DOHH2 (cell line): ENCODE data around the gene ABHD4.
A peak's percentile ranks its signal among the peaks of the same experiment; 100 is the strongest.

ENCODE experiments used
- H3F3A ChIP-seq: fragments of 200-600 bp; sonication (generic), shearing (Covaris generic); 2 replicates; pipeline ENCODE4 v1.6.0; 2016; ENCODE audit warnings: antibody characterized with exemption, mild to moderate bottlenecking; ENCODE audit not compliant: control insufficient read depth, insufficient read depth
- H3K27ac ChIP-seq: fragments of 200-600 bp; sonication (generic); 2 replicates; pipeline ENCODE4 v1.5.1; 2014; ENCODE audit warnings: low read depth, mild to moderate bottlenecking, low read length, moderate library complexity
- H3K27me3 ChIP-seq: fragments of 200-600 bp; sonication (generic); 2 replicates; pipeline ENCODE4 v1.6.1; 2014; ENCODE audit warnings: mild to moderate bottlenecking, low read length, mixed read lengths; ENCODE audit not compliant: control insufficient read depth
- H3K36me3 ChIP-seq: fragments of 200-600 bp; sonication (generic); 2 replicates; pipeline ENCODE4 v1.6.1; 2014; ENCODE audit warnings: mild to moderate bottlenecking, low read length, moderate library complexity, mixed read lengths; ENCODE audit not compliant: control insufficient read depth
- H3K4me1 ChIP-seq: fragments of 200-600 bp; sonication (generic); 2 replicates; pipeline ENCODE4 v1.6.1; 2014; ENCODE audit warnings: mild to moderate bottlenecking, low read length, mixed read lengths; ENCODE audit not compliant: control insufficient read depth
- H3K4me2 ChIP-seq: fragments of 200-600 bp; sonication (generic); 2 replicates; pipeline ENCODE4 v1.6.0; 2014; ENCODE audit warnings: mild to moderate bottlenecking, low read length, moderate library complexity
- H3K4me3 ChIP-seq: fragments of 200-600 bp; sonication (generic); 2 replicates; pipeline ENCODE4 v1.5.1; 2014; ENCODE audit warnings: mild to moderate bottlenecking, low read length, mixed read lengths
- H3K79me2 ChIP-seq: fragments of 200-600 bp; sonication (generic); 2 replicates; pipeline ENCODE4 v1.6.1; 2014; ENCODE audit warnings: mild to moderate bottlenecking, low read length, mixed read lengths; ENCODE audit not compliant: control insufficient read depth
- H3K9me2 ChIP-seq: fragments of 200-600 bp; sonication (generic); replicated peaks from 2 replicates; pipeline ENCODE4 v1.6.1; 2014; ENCODE audit warnings: mild to moderate bottlenecking, low read length, mixed read lengths; ENCODE audit not compliant: control insufficient read depth
- H3K9me3 ChIP-seq: fragments of 200-600 bp; sonication (generic); 2 replicates; pipeline ENCODE4 v1.6.1; 2014; ENCODE audit warnings: antibody characterized with exemption, low read length, mixed read lengths; ENCODE audit not compliant: control insufficient read depth, insufficient read depth
- H4K20me1 ChIP-seq: fragments of 200-600 bp; sonication (generic); 2 replicates; pipeline ENCODE4 v1.6.0; 2014; ENCODE audit warnings: low read depth, mild to moderate bottlenecking, antibody characterized with exemption, low read length, moderate library complexity; ENCODE audit not compliant: control insufficient read depth, insufficient read depth
- CTCF ChIP-seq: fragments of 200-600 bp; sonication (generic); IDR thresholded peaks from one replicate; pipeline ENCODE4 v1.5.1; 2014; ENCODE audit warnings: antibody characterized with exemption, mild to moderate bottlenecking, low read depth, low read length; ENCODE audit not compliant: poor library complexity, severe bottlenecking
- EZH2phosphoT487 ChIP-seq: fragments of 200-600 bp; sonication (generic); IDR thresholded peaks from 2 replicates; pipeline ENCODE4 v1.6.1; 2017; ENCODE audit warnings: borderline replicate concordance, mild to moderate bottlenecking, antibody characterized with exemption, low read length, moderate library complexity, mixed read lengths

Gene ABHD4

GRCh38 chr14:22598896-22599244 lies 770 bp downstream of the ABHD4 start:
- H3K9me2 ChIP-seq: no peaks in the 10 kb centered on the region
- H3K27ac ChIP-seq: no peak overlapping the region
- peak overlapping the region; percentile 77 for H3K4me3 ChIP-seq
- peaks cover 47% of the 10 kb centered on the region for H3K27me3 ChIP-seq
- TF ChIP-seq CTCF: no peak
- no peak for TF ChIP-seq EZH2phosphoT487
- H3F3A ChIP-seq: no peaks in the 10 kb centered on the region
- no peaks in the 10 kb centered on the region for H3K9me3 ChIP-seq
- H3K79me2 ChIP-seq: no peaks in the 10 kb centered on the region
- peak overlapping the region; percentile 87 for H3K4me2 ChIP-seq
- H3K4me1 ChIP-seq: peaks cover 28% of the 10 kb centered on the region
- H3K36me3 ChIP-seq: no peaks in the 10 kb centered on the region
- H4K20me1 ChIP-seq: no peaks in the 10 kb centered on the region

- Histone ChIP-seq H3F3A (no peaks in the 10 kb centered on the region), H3K27ac (no peak overlapping the region), H3K36me3 (no peaks in the 10 kb centered on the region), H3K27me3 (peaks cover 45% of the 10 kb centered on the region), H3K9me3 (no peaks in the 10 kb centered on the region), H3K4me3 (no peak overlapping the region), H3K9me2 (no peaks in the 10 kb centered on the region), H4K20me1 (no peaks in the 10 kb centered on the region), H3K79me2 (no peaks in the 10 kb centered on the region), H3K4me1 (peaks cover 28% of the 10 kb centered on the region), H3K4me2 (no peak overlapping the region)
- no peak for TF ChIP-seq EZH2phosphoT487
- no peak for TF ChIP-seq CTCF
These were observed 1.2 kb downstream of the ABHD4 start for GRCh38 chr14:22599349-22599748.

GRCh38 chr14:22600027-22600426 lies 1.9 kb downstream of the ABHD4 start:
- H3K27ac ChIP-seq: no peak overlapping the region
- H3K4me3 ChIP-seq: no peak overlapping the region
- peaks cover 40% of the 10 kb centered on the region for H3K27me3 ChIP-seq
- no peaks in the 10 kb centered on the region for H3K9me2 ChIP-seq
- H3K79me2 ChIP-seq: no peaks in the 10 kb centered on the region
- H3K9me3 ChIP-seq: no peaks in the 10 kb centered on the region
- peak overlapping the region; percentile 7; the same call in 1 of the 2 replicates for H3K4me2 ChIP-seq
- no peaks in the 10 kb centered on the region for H3K36me3 ChIP-seq
- TF ChIP-seq CTCF: no peak
- no peak for TF ChIP-seq EZH2phosphoT487
- H4K20me1 ChIP-seq: no peaks in the 10 kb centered on the region
- no peaks in the 10 kb centered on the region for H3F3A ChIP-seq
- H3K4me1 ChIP-seq: peaks cover 28% of the 10 kb centered on the region

GRCh38 chr14:22601456-22601855 lies 3.4 kb downstream of the ABHD4 start:
- Histone ChIP-seq H3K27ac (no peak overlapping the region), H3K79me2 (no peaks in the 10 kb centered on the region), H3K4me1 (peaks cover 28% of the 10 kb centered on the region), H3K4me2 (no peak overlapping the region), H4K20me1 (no peaks in the 10 kb centered on the region), H3K4me3 (no peak overlapping the region), H3K9me2 (no peaks in the 10 kb centered on the region), H3K36me3 (no peaks in the 10 kb centered on the region), H3F3A (no peaks in the 10 kb centered on the region), H3K27me3 (peaks cover 39% of the 10 kb centered on the region), H3K9me3 (no peaks in the 10 kb centered on the region)
- TF ChIP-seq CTCF (no peak), EZH2phosphoT487 (no peak)
